RWPE1 (cell line): ENCODE data around the gene ADAMTS6.

Experiments used
- CTCF ChIA-PET: fragments of 350-600 bp; sonication (Branson Sonifier 250); formaldehyde crosslinking; extraction: SDS; loops from one replicate; lab custom pipeline; 2021; lab: Yijun Ruan, JAX
- POLR2A ChIA-PET: fragments of 400-600 bp; formaldehyde crosslinking; extraction: SDS; loops from one replicate; lab custom pipeline; 2020; ENCODE audit warnings: antibody characterized with exemption; ENCODE audit not compliant: low non-redundant PET; lab: Yijun Ruan, JAX
- DNase-seq: peaks from one replicate; pipeline ENCODE4 v3.0.0; 2012; ENCODE audit warnings: low spot score
- H3K27ac ChIP-seq: fragments of 450-650 bp; 2 replicates; pipeline ENCODE4 v1.5.1; 2017
- CTCF ChIP-seq: fragments of 450-650 bp; conservative IDR thresholded peaks from 2 replicates; pipeline ENCODE4 v1.5.1; 2017; ENCODE audit warnings: low read depth, mild to moderate bottlenecking

The ADAMTS6 gene

GRCh38 chr5:65475336-65475735 lies 6.4 kb downstream of the ADAMTS6 start:
- CTCF ChIA-PET: interaction anchor here (0.5 kb wide), 1 partner anchor 108 kb away, joined by 3 read pairs; no protein-coding TSS in a partner anchor
- no peak overlapping the region for H3K27ac ChIP-seq
- no peak for TF ChIP-seq CTCF
- POLR2A ChIA-PET: no interaction called here
- no peak for DNase-seq

- CTCF ChIA-PET: interaction anchor here (0.8 kb wide), 1 partner anchor 9 kb away, joined by 3 read pairs; no protein-coding TSS in a partner anchor
- no peak overlapping the region for H3K27ac ChIP-seq
- 0 out of 2 replicates have a peak, but pooled peaks have one; percentile 3 for TF ChIP-seq CTCF
- POLR2A ChIA-PET: no interaction called here
- DNase-seq: no peak
Observed at GRCh38 chr5:65474130-65474711, 7.5 kb downstream of the ADAMTS6 start.

GRCh38 chr5:65468633-65469032 lies 13.1 kb downstream of the ADAMTS6 start:
- TF ChIP-seq CTCF: no peak
- no peak overlapping the region for H3K27ac ChIP-seq
- POLR2A ChIA-PET: no interaction called here
- no peak for DNase-seq
- CTCF ChIA-PET: no interaction called here

- no peak for TF ChIP-seq CTCF
- no peak for DNase-seq
- CTCF ChIA-PET: no interaction called here
- no peak overlapping the region for H3K27ac ChIP-seq
- POLR2A ChIA-PET: no interaction called here
Observed at GRCh38 chr5:65462139-65462705, 19.5 kb downstream of the ADAMTS6 start.

GRCh38 chr5:65461490-65461889 lies 20.2 kb downstream of the ADAMTS6 start:
- H3K27ac ChIP-seq: no peak overlapping the region
- no peak for TF ChIP-seq CTCF
- ChIA-PET POLR2A (no interaction called here), CTCF (no interaction called here)
- DNase-seq: no peak

GRCh38 chr5:65459995-65460394 lies 21.7 kb downstream of the ADAMTS6 start:
- TF ChIP-seq CTCF: no peak
- DNase-seq: no peak
- ChIA-PET CTCF (no interaction called here), POLR2A (no interaction called here)
- H3K27ac ChIP-seq: no peak overlapping the region
